ENCODE results near the gene BLTP2. TPM values are rescaled to one million over a fixed set of nuclear protein-coding genes. Genes with fewer than 3 reads are reported as not detected.
A peak's percentile ranks its signal among the peaks of the same experiment; 100 is the strongest.

BLTP2 gene
- polyA plus RNA-seq, 3 donors = 46.8 to 69.2 (median 53.2) TPM

DNA sequence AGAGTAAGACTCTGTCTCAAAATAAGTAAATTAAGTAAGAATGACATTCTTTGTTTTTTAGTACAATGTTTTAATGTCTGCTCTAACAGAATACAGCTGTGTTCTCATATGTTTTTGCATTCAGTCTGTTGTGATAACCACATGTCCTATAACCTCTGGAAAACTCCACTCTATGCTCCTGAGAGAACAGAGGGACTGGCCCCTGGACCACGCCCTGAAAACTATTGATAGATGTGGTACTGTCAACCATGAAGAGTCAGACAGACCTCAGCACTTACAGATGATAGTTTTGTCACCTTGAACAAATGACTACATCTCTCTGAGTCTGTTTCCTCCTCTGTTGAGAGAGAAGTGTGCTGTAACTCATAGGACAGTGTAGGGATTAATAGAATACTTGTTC lies 25.0 kb upstream of the BLTP2 start:
- no peak for DNase-seq
- intact Hi-C loops (cut with micrococcal nuclease) = no loop called here
- no peak overlapping the region for H3K27ac ChIP-seq (ENCODE audit: low read depth in 1 of 2, low read length in 2 of 2)
- Mint-ChIP-seq H3K36me3 (peaks cover 63% of the 10 kb centered on the region in 2 donors), H3K9me3 (no peaks in the 10 kb centered on the region), H3K4me1 (peaks cover 7% of the 10 kb centered on the region), H3K4me3 (no peak overlapping the region), H3K27ac (no peak overlapping the region), H3K27me3 (ENCODE audit: low read depth in 3 of 3) (peaks cover 0 to 1% (median 0%) of the 10 kb centered on the region in 3 donors)
- H3K4me1 ChIP-seq (ENCODE audit: control insufficient read depth in 1 of 2, insufficient read depth in 2 of 2, low read length in 2 of 2) = no peaks in the 10 kb centered on the region
- H3K4me2 ChIP-seq (replicated peaks; ENCODE audit: extremely low read depth, low read length, poor library complexity, severe bottlenecking) = no peak overlapping the region
- H3K4me3 ChIP-seq (replicated peaks in 1 of 3; ENCODE audit: low read depth in 2 of 3, low read length in 3 of 3) = no peak overlapping the region
- no peaks in the 10 kb centered on the region for H3K9me3 ChIP-seq (replicated peaks in 1 of 2; ENCODE audit: control insufficient read depth in 1 of 2, insufficient read depth in 1 of 2, low read length in 2 of 2)
- TF ChIP-seq, protein P1, sequence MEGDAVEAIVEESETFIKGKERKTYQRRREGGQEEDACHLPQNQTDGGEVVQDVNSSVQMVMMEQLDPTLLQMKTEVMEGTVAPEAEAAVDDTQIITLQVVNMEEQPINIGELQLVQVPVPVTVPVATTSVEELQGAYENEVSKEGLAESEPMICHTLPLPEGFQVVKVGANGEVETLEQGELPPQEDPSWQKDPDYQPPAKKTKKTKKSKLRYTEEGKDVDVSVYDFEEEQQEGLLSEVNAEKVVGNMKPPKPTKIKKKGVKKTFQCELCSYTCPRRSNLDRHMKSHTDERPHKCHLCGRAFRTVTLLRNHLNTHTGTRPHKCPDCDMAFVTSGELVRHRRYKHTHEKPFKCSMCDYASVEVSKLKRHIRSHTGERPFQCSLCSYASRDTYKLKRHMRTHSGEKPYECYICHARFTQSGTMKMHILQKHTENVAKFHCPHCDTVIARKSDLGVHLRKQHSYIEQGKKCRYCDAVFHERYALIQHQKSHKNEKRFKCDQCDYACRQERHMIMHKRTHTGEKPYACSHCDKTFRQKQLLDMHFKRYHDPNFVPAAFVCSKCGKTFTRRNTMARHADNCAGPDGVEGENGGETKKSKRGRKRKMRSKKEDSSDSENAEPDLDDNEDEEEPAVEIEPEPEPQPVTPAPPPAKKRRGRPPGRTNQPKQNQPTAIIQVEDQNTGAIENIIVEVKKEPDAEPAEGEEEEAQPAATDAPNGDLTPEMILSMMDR (IDR thresholded peaks at IDR 0.05) = no peak
- H3K79me2 ChIP-seq (ENCODE audit: insufficient read depth, low read length) = peaks cover 41% of the 10 kb centered on the region
- H4K20me1 ChIP-seq (ENCODE audit: insufficient read depth, low read length) = peaks cover 62% of the 10 kb centered on the region
- no peak overlapping the region for H3K9ac ChIP-seq (ENCODE audit: insufficient read depth, low read length, poor library complexity, severe bottlenecking)
- H2AFZ ChIP-seq (ENCODE audit: insufficient read depth, low read depth, low read length, poor library complexity, severe bottlenecking) = no peak overlapping the region
- peaks cover 65 to 91% of the 10 kb centered on the region in 2 donors for H3K36me3 ChIP-seq (replicated peaks in 1 of 2; ENCODE audit: control insufficient read depth in 1 of 2, insufficient read depth in 2 of 2, low read length in 2 of 2)
- no peaks in the 10 kb centered on the region for H3K27me3 ChIP-seq (ENCODE audit: control insufficient read depth in 2 of 2, insufficient read depth in 2 of 2, low read length in 2 of 2)
- no CpG with 5 or more reads among the region's 1 CpG for WGBS (ENCODE audit: insufficient coverage)

DNA sequence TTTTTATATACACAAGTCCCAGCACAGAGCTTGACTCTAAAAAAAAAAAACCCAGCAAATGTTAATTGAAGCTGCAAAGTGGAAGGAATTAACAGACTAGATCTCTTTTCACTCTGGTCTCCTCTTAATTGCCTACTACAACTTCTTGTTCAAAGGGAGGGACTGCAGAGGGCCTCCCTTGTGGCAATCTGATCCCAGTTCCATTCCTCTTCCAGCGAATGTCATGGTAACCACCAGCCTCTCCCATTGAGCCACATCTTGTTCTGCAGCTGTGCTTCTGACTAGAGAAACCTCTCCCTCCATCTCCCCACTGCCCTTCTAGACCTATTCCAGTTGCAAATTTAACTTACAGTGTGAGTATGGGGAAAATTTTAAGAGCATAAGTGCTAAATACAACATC lies 22.9 kb upstream of the BLTP2 start:
- no peak overlapping the region for H3K4me3 Mint-ChIP-seq
- H3K9me3 ChIP-seq (replicated peaks in 1 of 2; ENCODE audit: control insufficient read depth in 1 of 2, insufficient read depth in 1 of 2, low read length in 2 of 2) = no peaks in the 10 kb centered on the region
- H3K4me2 ChIP-seq (replicated peaks; ENCODE audit: extremely low read depth, low read length, poor library complexity, severe bottlenecking) = no peak overlapping the region
- peaks cover 50 to 52% of the 10 kb centered on the region in 2 donors for H3K36me3 Mint-ChIP-seq
- no peaks in the 10 kb centered on the region for H3K9me3 Mint-ChIP-seq
- peaks cover 46 to 76% of the 10 kb centered on the region in 2 donors for H3K36me3 ChIP-seq (replicated peaks in 1 of 2; ENCODE audit: control insufficient read depth in 1 of 2, insufficient read depth in 2 of 2, low read length in 2 of 2)
- peaks cover 69% of the 10 kb centered on the region for H4K20me1 ChIP-seq (ENCODE audit: insufficient read depth, low read length)
- intact Hi-C loops (cut with micrococcal nuclease) = no loop called here
- H3K27ac ChIP-seq (ENCODE audit: low read depth in 1 of 2, low read length in 2 of 2) = no peak overlapping the region
- H3K4me1 Mint-ChIP-seq = peaks cover 20% of the 10 kb centered on the region
- peaks cover 61% of the 10 kb centered on the region for H3K79me2 ChIP-seq (ENCODE audit: insufficient read depth, low read length)
- H3K27ac Mint-ChIP-seq = peak overlapping the region in 1 of 7 donors; percentile 68
- no peaks in the 10 kb centered on the region for H3K27me3 ChIP-seq (ENCODE audit: control insufficient read depth in 2 of 2, insufficient read depth in 2 of 2, low read length in 2 of 2)
- no peak overlapping the region for H3K9ac ChIP-seq (ENCODE audit: insufficient read depth, low read length, poor library complexity, severe bottlenecking)
- TF ChIP-seq, protein P1 (IDR thresholded peaks at IDR 0.05) = no peak
- peaks cover 7% of the 10 kb centered on the region in 2 donors for H3K4me1 ChIP-seq (ENCODE audit: control insufficient read depth in 1 of 2, insufficient read depth in 2 of 2, low read length in 2 of 2)
- DNase-seq = no peak
- H3K27me3 Mint-ChIP-seq (ENCODE audit: low read depth in 3 of 3) = no peaks in the 10 kb centered on the region
- H2AFZ ChIP-seq (ENCODE audit: insufficient read depth, low read depth, low read length, poor library complexity, severe bottlenecking) = no peak overlapping the region
- 80% methylated on average over 1 of the region's 1 CpG for WGBS (ENCODE audit: insufficient coverage)
- H3K4me3 ChIP-seq (replicated peaks in 1 of 3; ENCODE audit: low read depth in 2 of 3, low read length in 3 of 3) = no peak overlapping the region
